Activated naive CD4-positive, alpha-beta T cell treated with anti-CD3 and anti-CD28 coated beads for 36 hours (primary cell): Measurements from ENCODE around the gene RPA4. TPM values are rescaled to one million over a fixed set of nuclear protein-coding genes. Genes with fewer than 3 reads are reported as not detected.
"Not testable (repeated sequence)": the region's sequence is repeated elsewhere in the genome, so short reads cannot be mapped to it uniquely, and the experiment has no call there.

Experiments
- CTCF ChIA-PET: fragments of 350-600 bp; sonication (Branson Sonifier 250); formaldehyde crosslinking; loops from one replicate; lab custom pipeline; 2021; ENCODE audit warnings: antibody characterized with exemption; lab: Charles Lee
- DNase-seq: peaks from one replicate; pipeline ENCODE4 v3.0.0-alpha.2; 2020
- H3K27ac Mint-ChIP-seq: one replicate; pipeline ENCODE4 v1.8.0; 2021; ENCODE audit warnings: mild to moderate bottlenecking, mixed read lengths
- H3K27me3 Mint-ChIP-seq: one replicate; pipeline ENCODE4 v1.8.0; 2021; ENCODE audit warnings: low read depth, mixed read lengths
- H3K36me3 Mint-ChIP-seq: one replicate; pipeline ENCODE4 v1.8.0; 2021; ENCODE audit warnings: low read depth, mixed read lengths
- H3K4me1 Mint-ChIP-seq: one replicate; pipeline ENCODE4 v1.8.0; 2021; ENCODE audit warnings: low read depth, mixed read lengths
- H3K4me3 Mint-ChIP-seq: one replicate; pipeline ENCODE4 v1.8.0; 2021; ENCODE audit warnings: mild to moderate bottlenecking, moderate library complexity, mixed read lengths
- H3K9me3 Mint-ChIP-seq: one replicate; pipeline ENCODE4 v1.8.0; 2021; ENCODE audit warnings: mixed read lengths
- intact Hi-C: fragments of 100-400 bp; cut with micrococcal nuclease; formaldehyde crosslinking; loops from one replicate; pipeline ENCODE4 v1.15.1; 2023
- total RNA-seq, 2 experiments: library from RNA; stranded (reverse); gene quantifications; one replicate each; pipeline ENCODE4 v1.2.3, GENCODE V29; 2021

The RPA4 gene, protein sequence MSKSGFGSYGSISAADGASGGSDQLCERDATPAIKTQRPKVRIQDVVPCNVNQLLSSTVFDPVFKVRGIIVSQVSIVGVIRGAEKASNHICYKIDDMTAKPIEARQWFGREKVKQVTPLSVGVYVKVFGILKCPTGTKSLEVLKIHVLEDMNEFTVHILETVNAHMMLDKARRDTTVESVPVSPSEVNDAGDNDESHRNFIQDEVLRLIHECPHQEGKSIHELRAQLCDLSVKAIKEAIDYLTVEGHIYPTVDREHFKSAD
- under 1 TPM; 0.37 to 0.38 TPM for total RNA-seq

DNA sequence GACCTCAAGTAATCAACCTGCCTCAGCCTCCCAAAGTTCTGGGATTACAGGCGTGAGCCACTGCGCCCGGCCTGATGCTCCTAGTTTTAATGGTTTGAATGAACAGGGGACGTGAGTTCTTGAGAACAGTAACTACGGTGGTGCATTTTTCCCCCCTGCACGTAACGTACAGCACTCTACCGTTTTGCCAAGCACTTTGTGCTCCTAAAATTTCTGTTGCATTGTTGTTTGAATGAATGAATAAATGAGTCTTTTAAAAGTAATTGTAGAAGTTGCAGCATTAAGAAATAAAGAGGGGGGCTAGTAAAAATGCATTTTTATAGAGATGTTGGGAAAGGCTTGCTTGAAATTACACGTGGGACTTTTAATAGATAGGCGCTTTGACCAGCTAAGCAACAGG, at the start of gene RPA4:
RPA4 (plus strand) TSS at position 301 of the 400 bp plus-strand sequence. CDS start 403 bp downstream, outside the sequence.
- intact Hi-C loops = no loop called here
- Mint-ChIP-seq H3K9me3 (no peaks in the 10 kb centered on the region), H3K27me3 (no peaks in the 10 kb centered on the region), H3K4me3 (no peak within 1 kb of the TSS), H3K4me1 (no peaks in the 10 kb centered on the region), H3K27ac (no peak within 1 kb of the TSS), H3K36me3 (peaks cover 3% of the 10 kb centered on the region)
- no peak for DNase-seq
- CTCF ChIA-PET = no interaction called here

DNA sequence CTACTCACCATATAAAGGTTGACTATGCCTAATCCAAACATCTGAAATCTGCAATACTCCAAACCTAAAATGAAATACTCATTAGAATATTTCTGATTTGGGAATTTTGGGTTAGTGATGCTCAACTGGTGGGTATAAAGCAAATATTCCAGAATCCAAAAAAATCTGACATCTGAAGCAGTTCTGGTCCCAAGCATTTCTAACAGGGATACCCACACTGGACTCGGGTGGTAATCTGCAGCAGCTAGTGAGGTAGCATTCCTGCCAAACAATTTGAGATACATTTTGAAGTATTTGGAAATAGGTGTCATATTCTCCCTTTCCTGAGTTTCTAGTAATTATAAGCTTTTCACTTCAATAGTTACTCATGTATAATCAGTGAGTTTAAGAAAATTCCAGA, 49.6 kb upstream of the RPA4 start:
- Mint-ChIP-seq H3K27ac (no peak overlapping the region), H3K36me3 (no peaks in the 10 kb centered on the region), H3K27me3 (no peaks in the 10 kb centered on the region), H3K9me3 (no peaks in the 10 kb centered on the region), H3K4me1 (no peaks in the 10 kb centered on the region), H3K4me3 (no peak overlapping the region)
- DNase-seq = no peak
- intact Hi-C loops = no loop called here
- CTCF ChIA-PET = no interaction called here

DNA sequence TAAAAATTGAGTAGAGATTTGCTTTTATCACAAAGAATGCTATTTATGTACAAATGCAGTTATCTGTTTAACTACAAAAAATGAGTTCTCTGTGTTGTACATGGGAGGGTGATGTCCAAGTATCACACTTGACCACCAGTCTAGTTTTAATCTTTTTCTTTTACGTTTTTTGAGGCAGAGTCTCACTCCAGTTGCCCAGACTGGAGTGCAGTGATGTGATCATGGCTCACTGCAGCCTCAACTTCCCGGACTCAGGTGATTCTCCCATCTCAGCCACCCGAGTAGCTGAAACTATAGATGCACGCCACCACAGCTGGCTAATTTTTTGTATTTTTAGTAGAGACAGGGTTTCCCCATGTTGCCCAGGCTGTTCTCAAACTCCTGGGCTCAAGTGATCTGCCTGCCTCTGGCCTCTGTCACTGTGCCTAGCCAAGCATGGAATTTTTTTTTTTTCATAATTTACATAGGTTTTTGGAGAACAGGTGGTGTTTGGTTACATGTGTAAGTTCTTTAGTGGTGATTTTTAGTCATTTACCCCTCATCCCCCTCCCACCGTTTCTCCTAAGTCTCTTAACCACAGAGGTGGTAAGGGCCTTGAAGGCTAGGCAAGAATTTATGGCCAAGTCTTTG, 47.9 kb upstream of the RPA4 start:
- Mint-ChIP-seq H3K4me3 (no peak overlapping the region), H3K36me3 (no peaks in the 10 kb centered on the region), H3K27ac (no peak overlapping the region), H3K9me3 (no peaks in the 10 kb centered on the region), H3K4me1 (no peaks in the 10 kb centered on the region), H3K27me3 (no peaks in the 10 kb centered on the region)
- intact Hi-C loops = no loop called here
- CTCF ChIA-PET = no interaction called here
- DNase-seq = no peak

DNA sequence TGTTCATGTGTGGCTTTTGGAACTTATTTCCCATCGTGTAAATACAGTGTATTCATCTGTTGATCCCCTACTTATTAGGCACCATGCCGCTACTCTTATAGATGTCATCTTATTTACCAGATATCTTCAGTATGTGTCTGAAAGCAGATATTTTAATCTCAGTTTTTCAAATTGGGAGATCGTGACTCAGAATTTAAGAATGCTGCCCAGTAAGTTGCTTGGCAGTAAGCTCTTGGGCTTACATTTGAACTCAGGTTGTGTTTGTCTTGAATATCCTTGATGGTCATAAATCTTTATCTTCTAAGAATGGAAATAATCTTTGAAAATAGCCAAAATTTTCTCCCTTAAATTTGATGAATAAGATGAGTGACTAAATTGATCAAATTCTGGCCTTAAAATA, 45.9 kb upstream of the RPA4 start:
- Mint-ChIP-seq H3K4me3 (no peak overlapping the region), H3K27ac (no peak overlapping the region), H3K36me3 (no peaks in the 10 kb centered on the region), H3K4me1 (no peaks in the 10 kb centered on the region), H3K9me3 (no peaks in the 10 kb centered on the region), H3K27me3 (no peaks in the 10 kb centered on the region)
- CTCF ChIA-PET = interaction anchor here (0.7 kb wide), 1 partner anchor 67 kb away, joined by 3 read pairs; no protein-coding TSS in a partner anchor
- intact Hi-C loops = no loop called here
- no peak for DNase-seq

DNA sequence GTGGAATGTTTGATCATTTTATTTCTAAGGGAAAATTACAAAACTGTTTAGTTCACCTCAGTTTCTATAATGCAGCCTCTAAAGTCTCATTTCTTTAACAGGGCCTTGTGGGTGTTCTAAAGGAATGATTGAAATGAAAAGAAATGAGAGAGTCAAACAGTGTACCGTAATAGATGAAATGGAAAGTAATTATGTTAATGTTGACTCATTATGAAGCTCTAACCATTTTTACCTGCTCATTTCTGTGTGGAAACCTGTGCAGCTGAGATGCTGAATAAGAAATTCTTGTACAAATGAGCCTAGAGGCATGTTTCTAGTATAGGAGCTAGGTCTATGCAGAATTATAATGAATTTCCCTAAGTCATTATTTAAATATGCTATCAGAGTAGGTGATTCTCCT, 45.2 kb upstream of the RPA4 start:
- Mint-ChIP-seq H3K9me3 (no peaks in the 10 kb centered on the region), H3K4me3 (no peak overlapping the region), H3K4me1 (no peaks in the 10 kb centered on the region), H3K36me3 (no peaks in the 10 kb centered on the region), H3K27me3 (no peaks in the 10 kb centered on the region), H3K27ac (no peak overlapping the region)
- intact Hi-C loops = no loop called here
- DNase-seq = no peak
- CTCF ChIA-PET = no interaction called here

DNA sequence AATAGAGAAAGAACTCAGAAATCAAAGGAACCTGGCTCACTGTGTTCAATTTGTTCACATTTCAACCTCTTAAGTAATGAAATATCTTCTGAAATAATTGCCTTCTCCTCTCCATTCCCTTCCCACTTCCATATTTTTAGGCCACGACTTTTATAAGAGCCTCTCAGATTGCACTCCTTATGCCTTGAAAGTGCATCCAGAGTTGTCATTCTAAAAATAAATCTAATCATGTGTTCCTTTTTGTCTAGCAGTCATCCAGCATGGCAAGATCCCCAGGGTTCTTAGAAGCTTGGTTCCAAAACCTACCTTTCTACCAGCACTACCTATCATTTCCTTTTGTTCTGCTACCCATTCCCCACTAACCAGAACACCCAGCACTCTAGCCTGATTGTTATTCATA, 42.4 kb upstream of the RPA4 start:
- H3K36me3 Mint-ChIP-seq = no peaks in the 10 kb centered on the region
- CTCF ChIA-PET = no interaction called here

DNA sequence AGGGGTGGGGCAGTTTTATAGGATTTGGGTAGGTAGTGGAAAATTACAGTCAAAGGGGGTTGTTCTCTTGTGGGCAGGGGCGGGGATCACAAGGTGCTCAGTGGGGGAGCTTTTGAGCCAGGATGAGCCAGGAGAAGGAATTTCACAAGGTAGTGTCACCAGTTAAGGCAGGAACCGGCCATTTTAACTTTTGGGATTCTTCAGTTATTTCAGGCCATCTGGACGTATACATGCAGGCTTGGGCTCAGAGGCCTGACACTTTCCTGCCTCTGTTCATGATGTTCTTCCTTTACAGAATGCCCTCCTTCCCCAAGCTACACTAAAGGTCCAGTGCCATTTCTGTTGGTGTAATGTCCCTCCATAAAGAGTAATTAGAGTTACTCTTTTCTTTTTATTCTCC, 41.8 kb upstream of the RPA4 start:
- H3K9me3 Mint-ChIP-seq, H3K27ac Mint-ChIP-seq, H3K27me3 Mint-ChIP-seq, DNase-seq, H3K4me1 Mint-ChIP-seq, CTCF ChIA-PET, intact Hi-C loops, H3K36me3 Mint-ChIP-seq, H3K4me3 Mint-ChIP-seq: not testable (repeated sequence)

More for the DNA sequence above, 42.4 kb upstream of the RPA4 start:
- Mint-ChIP-seq H3K27me3 (no peaks in the 10 kb centered on the region), H3K27ac (no peak overlapping the region), H3K4me1 (no peaks in the 10 kb centered on the region), H3K4me3 (no peak overlapping the region), H3K9me3 (no peaks in the 10 kb centered on the region)
- intact Hi-C loops = no loop called here
- no peak for DNase-seq

DNA sequence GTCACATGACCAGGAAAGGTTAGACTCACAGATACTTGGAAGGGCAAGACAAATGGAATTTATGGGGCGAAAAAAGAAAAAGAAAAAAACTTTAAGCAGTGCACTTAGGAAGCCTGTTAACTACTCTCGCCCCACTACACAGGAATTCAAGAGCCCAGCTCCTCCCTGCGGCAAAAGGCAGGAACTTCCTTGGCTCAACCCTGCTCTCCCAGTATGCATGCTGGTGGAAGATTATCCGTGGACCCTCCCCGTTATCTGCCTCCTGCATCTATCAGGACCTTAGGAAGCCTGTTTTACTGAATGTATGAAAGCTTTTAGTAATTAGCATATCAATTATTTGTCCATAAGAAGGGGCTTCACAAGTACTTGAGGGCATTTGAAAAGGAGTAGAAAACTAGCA, 40.1 kb upstream of the RPA4 start:
- Mint-ChIP-seq H3K27ac (no peak overlapping the region), H3K4me1 (no peaks in the 10 kb centered on the region), H3K36me3 (no peaks in the 10 kb centered on the region), H3K27me3 (no peaks in the 10 kb centered on the region), H3K4me3 (no peak overlapping the region), H3K9me3 (no peaks in the 10 kb centered on the region)
- DNase-seq = no peak
- CTCF ChIA-PET = no interaction called here
- intact Hi-C loops = no loop called here

DNA sequence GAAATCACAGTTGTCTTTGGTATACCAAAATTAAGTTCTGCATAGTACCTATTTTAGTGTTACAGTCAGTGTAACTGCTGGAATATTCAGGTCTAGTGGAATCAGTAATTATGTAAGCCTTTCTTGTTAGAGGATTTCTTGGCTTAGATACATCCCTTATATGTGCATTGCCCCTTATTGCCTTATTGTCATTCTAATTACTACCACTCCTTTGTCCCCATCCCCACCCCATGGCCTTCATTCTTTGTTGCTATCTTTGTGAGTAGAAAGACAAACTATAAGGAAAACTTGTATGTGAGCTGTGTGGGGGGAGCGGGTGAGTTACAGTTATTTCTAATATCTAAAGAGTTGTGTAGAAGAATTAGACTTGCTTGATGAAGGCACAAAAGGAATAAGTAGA, 36.9 kb upstream of the RPA4 start:
- no peaks in the 10 kb centered on the region for H3K27me3 Mint-ChIP-seq
- no peak for DNase-seq
- no peaks in the 10 kb centered on the region for H3K36me3 Mint-ChIP-seq
- no peaks in the 10 kb centered on the region for H3K9me3 Mint-ChIP-seq
- H3K4me3 Mint-ChIP-seq = no peak overlapping the region
- CTCF ChIA-PET = no interaction called here
- intact Hi-C loops = no loop called here
- no peaks in the 10 kb centered on the region for H3K4me1 Mint-ChIP-seq
- no peak overlapping the region for H3K27ac Mint-ChIP-seq

DNA sequence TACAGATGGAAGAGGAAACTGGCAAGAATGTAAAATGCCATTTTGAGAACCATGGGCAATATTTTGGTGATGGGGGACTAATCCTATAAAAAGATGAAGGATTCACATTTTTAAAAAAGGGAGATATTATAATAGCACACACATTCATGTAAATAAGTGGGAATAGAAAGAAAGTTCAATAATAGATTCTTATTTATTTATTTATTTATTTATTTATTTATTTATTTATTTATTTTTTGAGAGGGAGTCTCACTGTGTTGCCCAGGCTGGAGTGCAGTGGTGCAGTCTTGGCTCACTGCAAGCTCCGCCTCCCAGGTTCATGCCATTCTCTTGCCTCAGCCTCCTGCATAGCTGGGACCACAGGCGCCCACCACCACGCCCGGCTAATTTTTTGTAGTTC, 24.3 kb upstream of the RPA4 start:
- H3K9me3 Mint-ChIP-seq, CTCF ChIA-PET, H3K36me3 Mint-ChIP-seq, H3K27me3 Mint-ChIP-seq, H3K27ac Mint-ChIP-seq, H3K4me1 Mint-ChIP-seq, DNase-seq, H3K4me3 Mint-ChIP-seq, intact Hi-C loops: not testable (repeated sequence)

DNA sequence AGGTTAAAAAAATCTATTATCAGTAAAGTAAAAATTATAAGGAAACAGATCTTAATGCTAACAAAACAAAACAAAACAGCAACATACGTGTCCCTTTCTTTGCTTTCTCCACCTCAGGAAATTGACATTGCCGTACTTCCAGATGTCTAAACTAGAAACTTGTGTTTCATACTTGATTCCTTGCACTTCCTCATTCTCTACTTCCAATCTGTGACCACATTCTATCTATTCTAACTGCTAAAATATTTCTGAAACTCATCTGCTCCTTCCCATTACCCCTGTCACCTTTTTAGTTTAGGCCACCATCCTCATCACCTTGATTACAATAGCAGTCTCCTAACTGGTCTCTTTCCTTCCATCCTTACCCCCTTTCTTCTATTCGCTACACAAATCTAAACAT, 22.5 kb upstream of the RPA4 start:
- CTCF ChIA-PET = no interaction called here
- intact Hi-C loops = no loop called here
- Mint-ChIP-seq H3K9me3 (no peaks in the 10 kb centered on the region), H3K27ac (no peak overlapping the region), H3K4me1 (no peaks in the 10 kb centered on the region), H3K27me3 (no peaks in the 10 kb centered on the region), H3K36me3 (no peaks in the 10 kb centered on the region), H3K4me3 (no peak overlapping the region)
- no peak for DNase-seq

DNA sequence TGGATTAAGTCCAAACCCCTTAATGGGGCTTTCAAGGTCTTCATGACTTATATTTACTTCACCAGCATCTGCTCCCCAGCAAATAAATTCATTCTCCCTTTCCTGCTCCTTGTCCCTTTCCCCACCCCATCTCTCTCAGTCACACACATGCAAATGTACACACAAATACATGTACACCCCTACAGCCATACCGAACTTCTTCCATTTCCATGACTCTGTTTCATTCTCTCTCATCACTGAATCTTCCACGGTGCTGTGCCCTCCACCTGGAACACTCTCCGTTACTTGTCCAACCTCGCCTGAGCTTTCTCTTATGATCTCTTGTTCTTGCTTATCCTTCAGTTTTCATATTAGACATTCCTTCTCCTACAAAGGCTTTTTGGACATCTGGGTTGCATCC, 22.0 kb upstream of the RPA4 start:
- Mint-ChIP-seq H3K36me3 (no peaks in the 10 kb centered on the region), H3K9me3 (no peaks in the 10 kb centered on the region), H3K27me3 (no peaks in the 10 kb centered on the region), H3K4me1 (no peaks in the 10 kb centered on the region), H3K4me3 (no peak overlapping the region), H3K27ac (no peak overlapping the region)
- DNase-seq = no peak
- intact Hi-C loops = no loop called here
- CTCF ChIA-PET = no interaction called here

DNA sequence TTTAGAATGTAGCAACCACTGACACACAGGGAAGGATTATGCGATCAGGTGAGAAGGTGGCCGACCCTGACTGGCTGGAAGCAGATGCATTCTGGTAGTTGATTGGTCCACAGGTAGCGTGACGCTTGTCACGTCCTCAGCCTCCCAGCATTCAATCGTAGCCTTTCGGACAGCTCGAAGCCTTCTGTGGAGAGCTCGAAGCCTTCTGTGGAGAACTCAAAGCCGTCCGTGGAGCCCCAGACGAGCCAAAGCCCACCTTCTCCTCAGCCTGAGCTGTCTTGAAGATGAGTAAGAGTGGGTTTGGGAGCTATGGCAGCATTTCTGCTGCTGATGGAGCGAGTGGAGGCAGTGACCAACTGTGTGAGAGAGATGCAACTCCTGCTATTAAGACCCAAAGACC, 319 bp downstream of the RPA4 start:
- no peak for DNase-seq
- CTCF ChIA-PET = no interaction called here
- Mint-ChIP-seq H3K27me3 (no peaks in the 10 kb centered on the region), H3K4me3 (no peak overlapping the region), H3K27ac (no peak overlapping the region), H3K4me1 (no peaks in the 10 kb centered on the region), H3K9me3 (no peaks in the 10 kb centered on the region), H3K36me3 (peaks cover 3% of the 10 kb centered on the region)
- intact Hi-C loops = no loop called here
